ENCODE measurements around the gene SLC35F6.
A peak's percentile ranks its signal among the peaks of the same experiment; 100 is the strongest.
"Not testable (repeated sequence)": the region's sequence is repeated elsewhere in the genome, so short reads cannot be mapped to it uniquely, and the experiment has no call there.

Gene SLC35F6

GRCh38 chr2:26730549-26731344, 33.3 kb upstream of the SLC35F6 start:
- no peak for ATAC-seq
- no peak for DNase-seq

- no peak for ATAC-seq
- DNase-seq, result no peak
Observed at GRCh38 chr2:26731714-26732113, 32.4 kb upstream of the SLC35F6 start.

- DNase-seq (no peak), ATAC-seq (no peak)
Observed at GRCh38 chr2:26732446-26732845, 31.6 kb upstream of the SLC35F6 start.

GRCh38 chr2:26733413-26733812, 30.7 kb upstream of the SLC35F6 start:
- ATAC-seq, result no peak
- no peak for DNase-seq

- DNase-seq (no peak), ATAC-seq (no peak)
Observed at GRCh38 chr2:26735097-26735496, 29.0 kb upstream of the SLC35F6 start.

- DNase-seq (no peak), ATAC-seq (no peak)
Observed at GRCh38 chr2:26735883-26736588, 28.0 kb upstream of the SLC35F6 start.

- DNase-seq (no peak), ATAC-seq (no peak)
Observed at GRCh38 chr2:26737221-26737620, 26.9 kb upstream of the SLC35F6 start.

GRCh38 chr2:26738481-26738880, 25.6 kb upstream of the SLC35F6 start:
- no peak for DNase-seq
- no peak for ATAC-seq

- DNase-seq (no peak), ATAC-seq (no peak)
Observed at GRCh38 chr2:26739514-26739913, 24.6 kb upstream of the SLC35F6 start.

GRCh38 chr2:26740346-26740745, 23.7 kb upstream of the SLC35F6 start:
- no peak for DNase-seq
- no peak for ATAC-seq

- peak; percentile 40 for DNase-seq
- ATAC-seq, result peak; percentile 67
Observed at GRCh38 chr2:26740890-26741302, 23.2 kb upstream of the SLC35F6 start.

- DNase-seq (no peak), ATAC-seq (no peak)
Observed at GRCh38 chr2:26742048-26742770, 21.9 kb upstream of the SLC35F6 start.

GRCh38 chr2:26743852-26744251, 20.2 kb upstream of the SLC35F6 start:
- DNase-seq, result no peak
- ATAC-seq, result no peak

- ATAC-seq (no peak), DNase-seq (no peak)
Observed at GRCh38 chr2:26744953-26745352, 19.1 kb upstream of the SLC35F6 start.

- DNase-seq (peak; percentile 88), ATAC-seq (peak; percentile 78)
Observed at GRCh38 chr2:26745609-26746327, 18.3 kb upstream of the SLC35F6 start.

GRCh38 chr2:26746934-26747333, 17.1 kb upstream of the SLC35F6 start:
- DNase-seq (no peak), ATAC-seq (no peak)

GRCh38 chr2:26749787-26750420, 14.2 kb upstream of the SLC35F6 start:
- not testable (repeated sequence) for ATAC-seq, DNase-seq

- not testable (repeated sequence) for ATAC-seq, DNase-seq
Observed at GRCh38 chr2:26750467-26750866, 13.6 kb upstream of the SLC35F6 start.

GRCh38 chr2:26752656-26753055, 11.4 kb upstream of the SLC35F6 start:
- DNase-seq (no peak), ATAC-seq (no peak)

- DNase-seq (no peak), ATAC-seq (no peak)
Observed at GRCh38 chr2:26754539-26754938, 9.5 kb upstream of the SLC35F6 start.

- no peak for DNase-seq
- no peak for ATAC-seq
Observed at GRCh38 chr2:26754972-26755670, 9.0 kb upstream of the SLC35F6 start.

All from stimulated activated naive CD8-positive, alpha-beta T cell treated with anti-CD3 and anti-CD28 coated beads, Interleukin-15, Interleukin-2, amounts not matched to agents 100 U/mL and 50 U/mL, for 24 hours (primary cell).